Glutamatergic neuron (in vitro differentiated cells): ENCODE measurements around the gene SSR1. TPM values are rescaled to one million over a fixed set of nuclear protein-coding genes. Genes with fewer than 3 reads are reported as not detected.
A peak's percentile ranks its signal among the peaks of the same experiment; 100 is the strongest.
"Not testable (repeated sequence)": the region's sequence is repeated elsewhere in the genome, so short reads cannot be mapped to it uniquely, and the experiment has no call there.

Experiments used
- DNase-seq: peaks from one replicate; pipeline ENCODE4 v3.0.0; 2022
- H3K27ac Mint-ChIP-seq: one replicate; pipeline ENCODE4 v1.8.0; 2020; ENCODE audit warnings: mild to moderate bottlenecking, mixed read lengths, inconsistent platforms; ENCODE audit not compliant: unreplicated experiment
- H3K27me3 Mint-ChIP-seq: one replicate; pipeline ENCODE4 v1.8.0; 2020; ENCODE audit warnings: mild to moderate bottlenecking, moderate library complexity, mixed read lengths, inconsistent platforms; ENCODE audit not compliant: unreplicated experiment
- H3K36me3 Mint-ChIP-seq: one replicate; pipeline ENCODE4 v1.8.0; 2020; ENCODE audit warnings: mild to moderate bottlenecking, mixed read lengths, inconsistent platforms; ENCODE audit not compliant: unreplicated experiment
- H3K4me1 Mint-ChIP-seq: one replicate; pipeline ENCODE4 v1.8.0; 2020; ENCODE audit warnings: mild to moderate bottlenecking, low read depth, mixed read lengths, inconsistent platforms; ENCODE audit not compliant: unreplicated experiment
- H3K4me3 Mint-ChIP-seq: one replicate; pipeline ENCODE4 v1.8.0; 2020; ENCODE audit warnings: mild to moderate bottlenecking, mixed read lengths, inconsistent platforms; ENCODE audit not compliant: unreplicated experiment
- H3K9me3 Mint-ChIP-seq: one replicate; pipeline ENCODE4 v1.8.0; 2020; ENCODE audit warnings: mild to moderate bottlenecking, moderate library complexity, mixed read lengths, inconsistent platforms; ENCODE audit not compliant: unreplicated experiment
- CTCF ChIP-seq: fragments of 200-600 bp; sonication (generic); IDR thresholded peaks from one replicate; pipeline ENCODE4 v1.5.0; 2021; ENCODE audit not compliant: partially characterized antibody, unreplicated experiment
- total RNA-seq: library from RNA; stranded (reverse); fragmentation: NEBNext Ultra II Directional; extraction: Animal tissue kit (Norgen Biotek cat#: 25700); gene quantifications from one replicate; pipeline ENCODE4 v1.2.1, GENCODE V29; 2021; ENCODE audit not compliant: unreplicated experiment

The SSR1 gene
- total RNA-seq, 1 donor from 2014 or later = 113 TPM

DNA sequence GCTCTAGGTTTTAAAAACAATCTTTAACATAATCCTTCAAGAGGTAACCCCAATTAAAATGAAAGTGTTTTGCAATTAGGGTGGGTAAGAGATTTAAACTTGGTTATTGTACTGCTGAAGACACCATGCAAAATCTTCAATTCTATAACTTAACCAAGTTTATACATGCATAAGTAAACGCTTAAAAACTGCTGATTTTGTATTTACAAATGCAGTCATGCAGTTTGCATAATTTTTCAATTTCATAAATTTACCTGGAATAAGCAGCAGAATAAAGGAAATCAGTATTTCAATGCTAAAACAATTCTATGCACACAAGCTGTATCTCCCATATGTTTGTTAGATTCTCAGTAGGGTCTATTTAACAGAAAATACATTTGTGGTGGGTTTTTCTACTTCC is 22.9 kb downstream of the SSR1 start:
- peaks cover 2% of the 10 kb centered on the region for H3K4me1 Mint-ChIP-seq
- no peaks in the 10 kb centered on the region for H3K36me3 Mint-ChIP-seq

DNA sequence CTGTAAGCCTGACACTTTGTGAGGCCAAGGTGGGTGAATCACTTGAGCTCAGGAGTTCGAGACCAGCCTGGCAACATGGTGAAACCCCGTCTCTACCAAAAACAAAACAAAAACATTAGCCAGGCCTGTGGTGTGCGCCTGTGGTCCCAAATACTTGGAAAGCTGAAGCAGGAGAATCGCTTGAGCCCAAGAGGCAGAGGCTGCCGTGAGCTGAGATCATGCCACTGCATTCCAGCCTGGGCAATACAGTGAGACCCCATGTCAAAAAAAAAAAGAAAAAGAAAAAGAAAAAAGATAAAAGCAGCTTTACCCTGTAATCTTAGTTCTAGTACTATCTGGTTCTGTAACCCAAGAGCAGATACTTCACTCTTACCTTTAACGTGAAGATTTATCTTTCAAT is 27.6 kb downstream of the SSR1 start:
- H3K36me3 Mint-ChIP-seq = no peaks in the 10 kb centered on the region
- H3K4me3 Mint-ChIP-seq = no peak overlapping the region
- peaks cover 1% of the 10 kb centered on the region for H3K27me3 Mint-ChIP-seq
- no peak for TF ChIP-seq CTCF
- H3K9me3 Mint-ChIP-seq = no peaks in the 10 kb centered on the region
- peaks cover 2% of the 10 kb centered on the region for H3K4me1 Mint-ChIP-seq
- no peak overlapping the region for H3K27ac Mint-ChIP-seq
- DNase-seq = no peak

More for the DNA sequence above, 22.9 kb downstream of the SSR1 start:
- Mint-ChIP-seq H3K9me3 (no peaks in the 10 kb centered on the region), H3K4me3 (no peak overlapping the region), H3K27ac (no peak overlapping the region), H3K27me3 (no peaks in the 10 kb centered on the region)
- no peak for DNase-seq
- TF ChIP-seq CTCF = no peak

GRCh38 chr6:7283676-7284075 is 29.3 kb downstream of the SSR1 start:
- Mint-ChIP-seq H3K9me3 (no peaks in the 10 kb centered on the region), H3K36me3 (no peaks in the 10 kb centered on the region)
- no peak for TF ChIP-seq CTCF

GRCh38 chr6:7282097-7282906 is 30.7 kb downstream of the SSR1 start:
- H3K27me3 Mint-ChIP-seq = peaks cover 1% of the 10 kb centered on the region
- no peaks in the 10 kb centered on the region for H3K36me3 Mint-ChIP-seq
- TF ChIP-seq CTCF = no peak
- DNase-seq = no peak
- H3K9me3 Mint-ChIP-seq = no peaks in the 10 kb centered on the region
- no peak overlapping the region for H3K27ac Mint-ChIP-seq
- H3K4me1 Mint-ChIP-seq = peaks cover under 1% of the 10 kb centered on the region
- no peak overlapping the region for H3K4me3 Mint-ChIP-seq

More at GRCh38 chr6:7283676-7284075, 29.3 kb downstream of the SSR1 start:
- H3K4me1 Mint-ChIP-seq = peaks cover 2% of the 10 kb centered on the region
- no peak for DNase-seq
- peaks cover 1% of the 10 kb centered on the region for H3K27me3 Mint-ChIP-seq
- no peak overlapping the region for H3K4me3 Mint-ChIP-seq
- no peak overlapping the region for H3K27ac Mint-ChIP-seq

- Mint-ChIP-seq H3K4me1 (peaks cover 7% of the 10 kb centered on the region), H3K36me3 (no peaks in the 10 kb centered on the region), H3K27me3 (peaks cover 2% of the 10 kb centered on the region), H3K9me3 (peaks cover under 1% of the 10 kb centered on the region), H3K4me3 (no peak overlapping the region), H3K27ac (no peak overlapping the region)
- peak; percentile 41 for TF ChIP-seq CTCF
- DNase-seq = no peak
Observed at GRCh38 chr6:7276199-7276524, 36.8 kb downstream of the SSR1 start.

DNA sequence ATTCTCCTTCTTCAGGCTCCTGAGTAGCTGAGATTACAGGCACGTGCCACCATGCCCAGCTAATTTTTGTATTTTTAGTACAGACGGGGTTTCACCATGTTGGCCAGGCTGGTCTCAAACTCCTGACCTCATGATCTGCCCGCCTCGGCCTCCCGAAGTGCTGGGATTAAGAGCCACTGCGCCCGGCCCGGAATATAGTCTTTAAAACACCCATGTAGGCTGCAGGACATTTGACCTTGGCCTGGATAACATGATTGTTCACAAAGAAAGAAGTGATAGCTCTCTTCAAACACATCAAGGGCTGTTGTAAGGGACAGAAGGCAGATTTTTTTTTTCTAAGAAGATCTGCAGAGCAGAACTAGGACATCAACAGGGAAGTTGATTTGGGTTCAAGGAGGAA is 38.5 kb downstream of the SSR1 start:
- H3K4me1 Mint-ChIP-seq, DNase-seq, H3K9me3 Mint-ChIP-seq, H3K27me3 Mint-ChIP-seq, H3K36me3 Mint-ChIP-seq, H3K27ac Mint-ChIP-seq, H3K4me3 Mint-ChIP-seq: not testable (repeated sequence)
